Measurements from ENCODE around the gene ZMYND8. TPM values are rescaled to one million over a fixed set of nuclear protein-coding genes. Genes with fewer than 3 reads are reported as not detected.
"Not testable (repeated sequence)": the region's sequence is repeated elsewhere in the genome, so short reads cannot be mapped to it uniquely, and the experiment has no call there.

Gene ZMYND8
- total RNA-seq, 1 donor from 2014 or later: 86.0 TPM

DNA sequence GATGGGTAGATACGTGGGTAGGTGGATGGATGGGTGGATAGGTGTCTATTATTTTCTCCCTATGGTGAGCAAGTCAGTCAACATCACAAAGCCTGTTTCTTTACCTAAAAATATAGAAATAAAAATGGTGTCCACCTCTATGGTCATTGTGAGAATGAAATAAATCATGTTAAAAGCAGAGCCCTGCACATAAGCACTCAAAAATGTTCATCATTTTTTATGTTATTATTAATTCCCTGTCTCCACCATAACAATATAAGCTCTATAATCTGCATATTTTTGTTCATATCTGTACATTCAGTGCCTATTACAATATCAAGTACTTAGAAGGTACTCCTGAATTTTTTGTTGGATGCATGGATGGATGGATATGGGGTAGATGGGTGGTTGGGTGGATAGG is 177.6 kb downstream of the ZMYND8 start:
- Mint-ChIP-seq H3K9me3 (peaks cover 7% of the 10 kb centered on the region), H3K27ac (ENCODE audit: unreplicated experiment) (no peak overlapping the region), H3K36me3 (ENCODE audit: low read depth) (peaks cover 3% of the 10 kb centered on the region), H3K27me3 (ENCODE audit: low read depth) (no peaks in the 10 kb centered on the region), H3K4me3 (no peak overlapping the region), H3K4me1 (peaks cover 4% of the 10 kb centered on the region)
- DNase-seq (ENCODE audit: low read depth, low spot score): no peak
- TF ChIP-seq, protein P1, sequence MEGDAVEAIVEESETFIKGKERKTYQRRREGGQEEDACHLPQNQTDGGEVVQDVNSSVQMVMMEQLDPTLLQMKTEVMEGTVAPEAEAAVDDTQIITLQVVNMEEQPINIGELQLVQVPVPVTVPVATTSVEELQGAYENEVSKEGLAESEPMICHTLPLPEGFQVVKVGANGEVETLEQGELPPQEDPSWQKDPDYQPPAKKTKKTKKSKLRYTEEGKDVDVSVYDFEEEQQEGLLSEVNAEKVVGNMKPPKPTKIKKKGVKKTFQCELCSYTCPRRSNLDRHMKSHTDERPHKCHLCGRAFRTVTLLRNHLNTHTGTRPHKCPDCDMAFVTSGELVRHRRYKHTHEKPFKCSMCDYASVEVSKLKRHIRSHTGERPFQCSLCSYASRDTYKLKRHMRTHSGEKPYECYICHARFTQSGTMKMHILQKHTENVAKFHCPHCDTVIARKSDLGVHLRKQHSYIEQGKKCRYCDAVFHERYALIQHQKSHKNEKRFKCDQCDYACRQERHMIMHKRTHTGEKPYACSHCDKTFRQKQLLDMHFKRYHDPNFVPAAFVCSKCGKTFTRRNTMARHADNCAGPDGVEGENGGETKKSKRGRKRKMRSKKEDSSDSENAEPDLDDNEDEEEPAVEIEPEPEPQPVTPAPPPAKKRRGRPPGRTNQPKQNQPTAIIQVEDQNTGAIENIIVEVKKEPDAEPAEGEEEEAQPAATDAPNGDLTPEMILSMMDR (conservative IDR thresholded peaks at IDR 0.05): no peak

DNA sequence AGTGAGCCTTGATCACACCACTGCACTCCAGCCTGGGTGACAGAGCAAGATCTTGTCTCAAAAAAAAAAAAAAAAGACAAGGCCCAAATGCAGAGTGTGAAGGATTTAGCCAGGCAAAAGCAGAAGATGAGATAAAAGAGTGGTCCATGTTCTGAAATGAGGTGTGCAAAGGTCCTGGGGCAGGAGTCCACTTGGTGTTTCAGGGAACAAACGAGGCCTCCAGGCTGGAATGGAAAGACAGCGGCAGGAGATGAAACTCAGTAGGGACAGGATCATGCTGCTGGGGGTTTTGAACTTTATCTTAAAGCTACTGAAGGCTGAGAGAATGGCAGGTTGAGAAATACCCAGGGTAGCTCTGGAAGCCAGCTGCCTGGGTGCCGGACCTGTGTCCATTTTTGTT is 178.2 kb downstream of the ZMYND8 start:
- Mint-ChIP-seq H3K36me3 (ENCODE audit: low read depth) (peaks cover 3% of the 10 kb centered on the region), H3K9me3 (peaks cover 7% of the 10 kb centered on the region), H3K27me3 (ENCODE audit: low read depth) (no peaks in the 10 kb centered on the region), H3K27ac (ENCODE audit: unreplicated experiment) (no peak overlapping the region), H3K4me1 (peaks cover 4% of the 10 kb centered on the region), H3K4me3 (no peak overlapping the region)
- no peak for DNase-seq (ENCODE audit: low read depth, low spot score)
- TF ChIP-seq, protein P1 (conservative IDR thresholded peaks at IDR 0.05): no peak

DNA sequence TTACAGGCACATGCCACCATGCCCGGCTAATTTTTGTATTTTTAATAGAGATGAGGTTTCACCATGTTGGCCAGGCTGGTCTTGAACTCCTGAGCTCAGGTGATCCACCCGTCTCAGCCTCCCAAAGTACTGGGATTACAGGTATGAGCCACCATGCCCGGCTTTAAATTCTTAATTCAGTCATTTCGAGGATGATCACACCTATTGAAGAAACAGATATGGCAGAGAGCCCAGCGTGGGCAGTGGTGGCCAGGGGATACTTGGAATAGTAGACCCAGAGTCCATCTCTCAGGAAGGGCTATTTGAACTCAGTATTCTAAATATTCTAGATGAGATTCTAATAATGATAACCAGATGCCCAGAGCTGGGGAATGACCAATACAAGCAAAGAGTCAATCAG is 180.3 kb downstream of the ZMYND8 start:
- H3K36me3 Mint-ChIP-seq (ENCODE audit: low read depth); H3K27me3 Mint-ChIP-seq (ENCODE audit: low read depth); H3K4me3 Mint-ChIP-seq; H3K9me3 Mint-ChIP-seq; H3K4me1 Mint-ChIP-seq; H3K27ac Mint-ChIP-seq (ENCODE audit: unreplicated experiment); DNase-seq (ENCODE audit: low read depth, low spot score): not testable (repeated sequence)

DNA sequence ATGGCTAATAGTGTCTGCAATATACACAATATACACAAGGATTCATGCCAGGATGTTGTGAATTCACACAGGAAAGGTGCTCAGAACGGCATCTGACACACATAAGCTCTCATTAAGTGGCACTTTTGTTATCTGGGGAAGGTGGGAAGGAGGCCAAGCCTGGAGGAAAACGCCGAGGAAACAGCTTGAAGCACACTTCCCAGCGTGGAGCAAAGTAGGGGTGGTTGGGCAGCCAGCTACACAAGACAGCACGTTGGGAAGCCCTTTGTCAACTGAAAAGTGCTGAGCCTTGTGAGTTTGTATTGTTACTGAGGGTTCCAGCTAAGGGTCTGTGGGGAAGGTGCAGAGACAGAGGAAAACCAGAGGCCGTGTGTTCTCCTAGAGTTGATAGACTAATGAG is 181.0 kb downstream of the ZMYND8 start:
- Mint-ChIP-seq H3K27ac (ENCODE audit: unreplicated experiment) (peak overlapping the region; percentile 1), H3K4me3 (no peak overlapping the region), H3K27me3 (ENCODE audit: low read depth) (peaks cover 4% of the 10 kb centered on the region), H3K36me3 (ENCODE audit: low read depth) (no peaks in the 10 kb centered on the region), H3K4me1 (no peaks in the 10 kb centered on the region), H3K9me3 (peaks cover 1% of the 10 kb centered on the region)
- TF ChIP-seq, protein P1 (conservative IDR thresholded peaks at IDR 0.05): no peak
- DNase-seq (ENCODE audit: low read depth, low spot score): no peak

DNA sequence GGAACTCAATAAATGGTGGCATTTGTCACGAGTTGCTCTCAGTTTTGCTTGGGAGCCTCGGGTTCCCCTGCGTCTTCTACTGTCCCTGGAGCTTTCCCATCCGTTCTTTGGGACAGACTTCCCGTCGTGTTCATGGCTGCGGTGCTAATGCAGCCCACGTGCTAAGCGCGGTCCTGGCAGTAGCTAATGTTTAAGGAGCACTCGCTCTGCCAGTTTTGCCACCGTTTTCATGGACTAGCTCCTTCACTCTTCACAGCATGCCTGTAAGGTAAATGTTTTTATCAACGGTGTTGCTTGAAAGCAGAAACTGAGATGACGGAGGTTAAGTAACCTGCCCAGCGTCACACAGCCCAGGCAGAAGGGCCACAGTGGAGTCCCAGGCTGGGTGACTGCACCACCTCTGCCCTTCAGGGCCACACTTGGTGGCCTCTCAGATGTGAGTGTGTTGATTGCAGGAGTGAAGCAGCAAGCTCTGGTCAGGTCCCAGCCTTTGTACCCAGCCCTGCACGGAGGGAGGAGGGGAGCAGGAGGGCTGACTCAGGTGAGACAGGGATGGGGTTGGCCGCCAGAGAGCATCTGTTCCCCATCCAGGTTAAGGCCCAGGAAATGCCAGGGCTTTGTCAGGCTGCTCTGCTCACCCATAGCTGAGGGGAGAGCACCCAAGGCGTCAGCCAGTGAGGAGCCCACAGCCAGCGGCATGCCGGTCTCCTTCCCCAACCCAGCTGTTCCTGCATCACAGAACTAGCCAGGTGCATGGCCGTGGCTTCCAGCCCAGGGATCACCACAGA is 181.8 kb downstream of the ZMYND8 start:
- H3K27ac Mint-ChIP-seq (ENCODE audit: unreplicated experiment): no peak overlapping the region
- TF ChIP-seq, protein P1 (conservative IDR thresholded peaks at IDR 0.05): no peak
- no peaks in the 10 kb centered on the region for H3K36me3 Mint-ChIP-seq (ENCODE audit: low read depth)
- H3K4me1 Mint-ChIP-seq: no peaks in the 10 kb centered on the region
- no peak for DNase-seq (ENCODE audit: low read depth, low spot score)
- no peak overlapping the region for H3K4me3 Mint-ChIP-seq
- H3K27me3 Mint-ChIP-seq (ENCODE audit: low read depth): peaks cover 4% of the 10 kb centered on the region
- no peaks in the 10 kb centered on the region for H3K9me3 Mint-ChIP-seq

DNA sequence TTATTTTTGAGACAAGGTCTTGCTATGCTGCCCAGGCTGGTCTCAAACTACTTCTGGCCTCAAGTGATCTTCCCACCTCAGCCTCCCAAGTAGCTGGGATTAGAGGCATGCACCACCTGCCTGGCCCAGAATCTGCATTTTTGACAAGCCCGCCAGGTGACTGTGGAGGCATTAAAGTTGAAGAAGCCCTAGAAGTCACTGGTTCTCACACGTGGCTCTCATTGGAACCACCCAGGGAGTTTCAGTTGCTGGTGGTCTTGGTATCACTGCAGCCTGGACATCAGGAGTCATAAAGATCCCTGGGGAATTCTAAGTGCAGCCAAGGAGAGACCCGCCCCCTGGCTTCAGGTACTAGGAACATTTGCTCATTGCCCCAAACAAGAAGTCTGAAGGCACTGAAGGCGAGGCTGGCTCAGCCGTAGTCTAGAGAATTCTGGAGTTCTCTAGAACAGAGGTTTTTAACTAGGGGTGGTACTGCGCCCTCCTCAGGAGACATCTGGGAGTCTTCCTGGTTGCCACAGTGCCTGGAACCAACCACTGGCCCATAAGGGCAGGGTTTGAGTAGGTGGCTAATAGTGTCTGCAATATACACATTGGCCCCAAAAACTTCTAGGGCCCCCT is 182.8 kb downstream of the ZMYND8 start:
- Mint-ChIP-seq H3K27me3 (ENCODE audit: low read depth) (peaks cover 4% of the 10 kb centered on the region), H3K4me1 (no peaks in the 10 kb centered on the region), H3K4me3 (no peak overlapping the region), H3K27ac (ENCODE audit: unreplicated experiment) (no peak overlapping the region), H3K36me3 (ENCODE audit: low read depth) (no peaks in the 10 kb centered on the region), H3K9me3 (no peaks in the 10 kb centered on the region)
- TF ChIP-seq, protein P1 (conservative IDR thresholded peaks at IDR 0.05): no peak
- DNase-seq (ENCODE audit: low read depth, low spot score): no peak

All from neural crest cell (in vitro differentiated cells).